Fibroblast of pulmonary artery (primary cell): ENCODE data around the gene CMTM8.

Experiments
- DNase-seq: peaks from one replicate; pipeline ENCODE4 v3.0.0-alpha.2; 2010; ENCODE audit warnings: low read depth
- H3K4me3 ChIP-seq: replicated peaks from 2 replicates; pipeline ENCODE4 v1.5.1; 2011; ENCODE audit warnings: low read depth, mild to moderate bottlenecking, control low read depth, low read length, moderate library complexity
- CTCF ChIP-seq: IDR thresholded peaks from 2 replicates; pipeline ENCODE4 v1.5.1; 2011; ENCODE audit warnings: mild to moderate bottlenecking, control low read depth, low read length, inconsistent platforms; ENCODE audit errors: missing control alignments

Gene CMTM8

GRCh38 chr3:32340611-32341365 is 102.3 kb downstream of the CMTM8 start:
- TF ChIP-seq CTCF: peak; percentile 22
- DNase-seq: peak; percentile 14
- no peak overlapping the region for H3K4me3 ChIP-seq

GRCh38 chr3:32347343-32348125 is 109.1 kb downstream of the CMTM8 start:
- no peak for TF ChIP-seq CTCF
- no peak overlapping the region for H3K4me3 ChIP-seq
- DNase-seq: peak; percentile 68

GRCh38 chr3:32349184-32349583 is 110.7 kb downstream of the CMTM8 start:
- H3K4me3 ChIP-seq: no peak overlapping the region
- no peak for TF ChIP-seq CTCF
- DNase-seq: no peak

GRCh38 chr3:32352563-32352962 is 114.1 kb downstream of the CMTM8 start:
- no peak overlapping the region for H3K4me3 ChIP-seq
- TF ChIP-seq CTCF: no peak
- no peak for DNase-seq

GRCh38 chr3:32353351-32353750 is 114.9 kb downstream of the CMTM8 start:
- H3K4me3 ChIP-seq: no peak overlapping the region
- DNase-seq: no peak
- TF ChIP-seq CTCF: no peak

- no peak overlapping the region for H3K4me3 ChIP-seq
- no peak for TF ChIP-seq CTCF
- peak; percentile 62 for DNase-seq
Measured at GRCh38 chr3:32354362-32354778, 115.9 kb downstream of the CMTM8 start.
